IMR-90 (cell line): ENCODE data around the gene FUT7. TPM values are rescaled to one million over a fixed set of nuclear protein-coding genes. Genes with fewer than 3 reads are reported as not detected.

Experiments used
- ATAC-seq: fragments of 200-7000 bp; cut with Tn5 transposase; 2 replicates; pipeline ENCODE4 v1.9.1; 2020; ENCODE audit warnings: low read depth, mild to moderate bottlenecking, moderate library complexity
- BruUV-seq: library from RNA; stranded (reverse); fragments of 400-500 nt; replicated peaks from 2 replicates; lab custom pipeline; 2021; lab: Mats Ljungman, UMichigan
- CTCF ChIA-PET: fragments of 300-600 bp; formaldehyde crosslinking; extraction: SDS; loops from one replicate; lab custom pipeline; 2021; ENCODE audit warnings: antibody characterized with exemption; lab: Yijun Ruan, JAX
- POLR2A ChIA-PET: fragments of 300-600 bp; sonication (Branson Sonifier 250); formaldehyde crosslinking; loops from one replicate; lab custom pipeline; 2022; ENCODE audit warnings: antibody characterized with exemption; ENCODE audit not compliant: unreplicated experiment; lab: Charles Lee
- DNase-seq: peaks from one replicate; pipeline ENCODE4 v3.0.0; 2013
- H2AFZ ChIP-seq: replicated peaks from 2 replicates; pipeline ENCODE3; 2013; ENCODE audit warnings: low read length, mild to moderate bottlenecking; ENCODE audit not compliant: poor library complexity
- H2AK5ac ChIP-seq: 2 replicates; pipeline ENCODE4 v1.6.1; 2013; ENCODE audit warnings: low read depth, low read length, inconsistent platforms
- H2AK9ac ChIP-seq: replicated peaks from 2 replicates; pipeline ENCODE3; 2013; ENCODE audit warnings: mild to moderate bottlenecking, low read depth, low read length, moderate library complexity; ENCODE audit not compliant: poor library complexity
- H2BK120ac ChIP-seq: 2 replicates; pipeline ENCODE4 v1.6.1; 2013; ENCODE audit warnings: low read depth, low read length, inconsistent platforms
- H2BK15ac ChIP-seq: 3 replicates; pipeline ENCODE4 v1.6.1; 2013; ENCODE audit warnings: low read depth, low read length, inconsistent platforms
- H2BK20ac ChIP-seq: 2 replicates; pipeline ENCODE4 v1.6.1; 2013; ENCODE audit warnings: low read depth, mild to moderate bottlenecking, inconsistent platforms, low read length, moderate library complexity
- H2BK5ac ChIP-seq: 2 replicates; pipeline ENCODE4 v1.6.1; 2013; ENCODE audit warnings: mild to moderate bottlenecking, low read depth, low read length, inconsistent platforms; ENCODE audit not compliant: poor library complexity, severe bottlenecking
- H3K14ac ChIP-seq: replicated peaks from 2 replicates; pipeline ENCODE4 v1.6.1; 2013; ENCODE audit warnings: low read depth, low read length, inconsistent platforms
- H3K18ac ChIP-seq: 2 replicates; pipeline ENCODE4 v1.6.1; 2013; ENCODE audit warnings: low read depth, low read length, control low read depth
- H3K23ac ChIP-seq: 2 replicates; pipeline ENCODE4 v1.6.1; 2013; ENCODE audit warnings: low read depth, low read length, inconsistent platforms
- H3K27ac ChIP-seq: 2 replicates; pipeline ENCODE4 v1.5.1; 2013; ENCODE audit warnings: mild to moderate bottlenecking, control low read depth, low read length; ENCODE audit not compliant: insufficient read depth
- H3K27me3 ChIP-seq: 2 replicates; pipeline ENCODE4 v1.6.1; 2013; ENCODE audit warnings: low read length; ENCODE audit not compliant: control insufficient read depth, insufficient read depth
- H3K36me3 ChIP-seq: 2 replicates; pipeline ENCODE4 v1.6.1; 2013; ENCODE audit warnings: low read length, mixed read lengths; ENCODE audit not compliant: control insufficient read depth, insufficient read depth
- H3K4ac ChIP-seq: 2 replicates; pipeline ENCODE4 v1.6.1; 2013; ENCODE audit warnings: low read depth, low read length, inconsistent platforms
- H3K4me1 ChIP-seq: 2 replicates; pipeline ENCODE4 v1.6.1; 2013; ENCODE audit warnings: low read length, mixed read lengths; ENCODE audit not compliant: control insufficient read depth, insufficient read depth
- H3K4me2 ChIP-seq: 2 replicates; pipeline ENCODE4 v1.6.1; 2013; ENCODE audit warnings: low read depth, mild to moderate bottlenecking, control low read depth, low read length, moderate library complexity
- H3K4me3 ChIP-seq: 2 replicates; pipeline ENCODE4 v1.5.1; 2013; ENCODE audit warnings: low read depth, mild to moderate bottlenecking, control low read depth, low read length, moderate library complexity; ENCODE audit not compliant: insufficient read depth
- H3K56ac ChIP-seq: 2 replicates; pipeline ENCODE4 v1.6.1; 2013; ENCODE audit warnings: low read length, inconsistent platforms; ENCODE audit not compliant: insufficient read depth; ENCODE audit errors: extremely low read depth
- H3K79me1 ChIP-seq, 2 experiments: 2 replicates each; pipeline ENCODE4 v1.6.1; 2013; ENCODE audit warnings: low read length in 2 of 2, inconsistent platforms in 1 of 2, low read depth in 1 of 2
- H3K9ac ChIP-seq: 2 replicates; pipeline ENCODE4 v1.6.1; 2013; ENCODE audit warnings: low read depth, low read length, control low read depth
- H3K9me1 ChIP-seq: 2 replicates; pipeline ENCODE4 v1.6.1; 2013; ENCODE audit warnings: low read length, inconsistent platforms; ENCODE audit not compliant: insufficient read depth
- H3K9me3 ChIP-seq: 2 replicates; pipeline ENCODE4 v1.6.1; 2013; ENCODE audit warnings: low read length; ENCODE audit not compliant: control insufficient read depth, insufficient read depth
- H4K20me1 ChIP-seq: 2 replicates; pipeline ENCODE4 v1.6.1; 2013; ENCODE audit warnings: low read length, inconsistent platforms; ENCODE audit not compliant: insufficient read depth
- H4K5ac ChIP-seq: 2 replicates; pipeline ENCODE4 v1.6.1; 2013; ENCODE audit warnings: mild to moderate bottlenecking, low read depth, low read length, control low read depth
- H4K8ac ChIP-seq, 2 experiments: 2 replicates each; pipeline ENCODE4 v1.6.1; 2013; ENCODE audit warnings: low read depth in 2 of 2, low read length in 2 of 2, control low read depth in 1 of 2, inconsistent platforms in 1 of 2
- H4K91ac ChIP-seq: 2 replicates; pipeline ENCODE4 v1.6.1; 2013; ENCODE audit warnings: low read depth, low read length, inconsistent platforms; ENCODE audit not compliant: insufficient read depth
- BHLHE40 ChIP-seq: fragments of 150-350 bp; IDR thresholded peaks from 2 replicates; pipeline ENCODE4 v1.6.1; 2016; ENCODE audit warnings: mild to moderate bottlenecking, low read depth, low read length
- CEBPB ChIP-seq: IDR thresholded peaks from 2 replicates; pipeline ENCODE4 v1.6.1; 2012; ENCODE audit warnings: low read depth, low read length, improper control_type of control experiment
- CHD1 ChIP-seq: IDR thresholded peaks from 2 replicates; pipeline ENCODE4 v1.6.1; 2012; ENCODE audit warnings: low read depth, low read length, improper control_type of control experiment
- FOS ChIP-seq: fragments of 150-350 bp; IDR thresholded peaks from 2 replicates; pipeline ENCODE4 v1.6.1; 2016; ENCODE audit warnings: low read depth, low read length
- MAFK ChIP-seq: IDR thresholded peaks from 2 replicates; pipeline ENCODE4 v1.6.1; 2012; ENCODE audit warnings: low read depth, low read length, improper control_type of control experiment
- MAZ ChIP-seq: IDR thresholded peaks from 2 replicates; pipeline ENCODE4 v1.6.1; 2012; ENCODE audit warnings: low read depth, mild to moderate bottlenecking, low read length, improper control_type of control experiment, moderate library complexity, borderline replicate concordance
- MXI1 ChIP-seq: IDR thresholded peaks from 2 replicates; pipeline ENCODE4 v1.6.1; 2012; ENCODE audit warnings: low read depth, mild to moderate bottlenecking, low read length, moderate library complexity, borderline replicate concordance
- NFE2L2 ChIP-seq: fragments of 150-350 bp; IDR thresholded peaks from 2 replicates; pipeline ENCODE4 v1.6.1; 2016; ENCODE audit warnings: low read depth, mild to moderate bottlenecking, low read length
- RCOR1 ChIP-seq: IDR thresholded peaks from 2 replicates; pipeline ENCODE4 v1.6.1; 2012; ENCODE audit warnings: mild to moderate bottlenecking, low read length, improper control_type of control experiment; ENCODE audit not compliant: insufficient replicate concordance
- RFX5 ChIP-seq: IDR thresholded peaks from 2 replicates; pipeline ENCODE4 v1.8.0; 2012; ENCODE audit warnings: low read depth, mild to moderate bottlenecking, low read length, moderate library complexity
- WGBS, 2 experiments: methylation state at CpG; one replicate each; pipeline versions ENCODE4 v1.1.5 to v1.1.7; 2013; ENCODE audit warnings: missing lambda C conversion rate in 2 of 2; ENCODE audit not compliant: insufficient read length in 1 of 2; ENCODE audit errors: extremely low coverage in 2 of 2; 5-methylcytosine and 5-hydroxymethylcytosine counted together
- dilution Hi-C: fragments of 300-500 bp; cut with HindIII; formaldehyde crosslinking; loops from one replicate; pipeline ENCODE4 v1.14.3; 2018; ENCODE audit warnings: low sequenced_read_pairs; ENCODE audit not compliant: unreplicated experiment
- in situ Hi-C: fragments of 300-500 bp; cut with MboI; formaldehyde crosslinking; loops from 3 replicates; pipeline ENCODE4 v1.14.3; 2019; ENCODE audit warnings: low sequenced_read_pairs, inconsistent platforms, mixed read lengths
- intact Hi-C: fragments of 100-400 bp; cut with micrococcal nuclease; formaldehyde crosslinking; loops from 2 replicates; pipeline ENCODE4 v1.10.0; 2022
- polyA plus RNA-seq, 3 experiments: library from polyadenylated mRNA; depleted of rRNA; stranded (reverse); fragments of >200 nt; gene quantifications; 2 replicates each; pipeline ENCODE4 v1.2.3, GENCODE V29; 2012; ENCODE audit warnings: low replicate concordance in 1 of 3
- total RNA-seq: library from RNA; depleted of rRNA; stranded (reverse); fragments of >200 nt; gene quantifications from 2 replicates; pipeline ENCODE4 v1.2.3, GENCODE V29; 2012
- TF ChIP-seq, protein P1 (sequence below): conservative IDR thresholded peaks from 2 replicates; pipeline ENCODE4 v1.5.1; 2012; ENCODE audit warnings: mild to moderate bottlenecking, low read depth, low read length, improper control_type of control experiment
- TF ChIP-seq, protein P2 (sequence below): fragments of 150-350 bp; IDR thresholded peaks from 2 replicates; pipeline ENCODE4 v1.6.1; 2016; ENCODE audit warnings: low read depth, mild to moderate bottlenecking, low read length, moderate library complexity, borderline replicate concordance

The FUT7 gene
- total and polyA plus RNA-seq, 2 of the 4 experiments (the other 2 are of a cell fraction) = not detected

DNA sequence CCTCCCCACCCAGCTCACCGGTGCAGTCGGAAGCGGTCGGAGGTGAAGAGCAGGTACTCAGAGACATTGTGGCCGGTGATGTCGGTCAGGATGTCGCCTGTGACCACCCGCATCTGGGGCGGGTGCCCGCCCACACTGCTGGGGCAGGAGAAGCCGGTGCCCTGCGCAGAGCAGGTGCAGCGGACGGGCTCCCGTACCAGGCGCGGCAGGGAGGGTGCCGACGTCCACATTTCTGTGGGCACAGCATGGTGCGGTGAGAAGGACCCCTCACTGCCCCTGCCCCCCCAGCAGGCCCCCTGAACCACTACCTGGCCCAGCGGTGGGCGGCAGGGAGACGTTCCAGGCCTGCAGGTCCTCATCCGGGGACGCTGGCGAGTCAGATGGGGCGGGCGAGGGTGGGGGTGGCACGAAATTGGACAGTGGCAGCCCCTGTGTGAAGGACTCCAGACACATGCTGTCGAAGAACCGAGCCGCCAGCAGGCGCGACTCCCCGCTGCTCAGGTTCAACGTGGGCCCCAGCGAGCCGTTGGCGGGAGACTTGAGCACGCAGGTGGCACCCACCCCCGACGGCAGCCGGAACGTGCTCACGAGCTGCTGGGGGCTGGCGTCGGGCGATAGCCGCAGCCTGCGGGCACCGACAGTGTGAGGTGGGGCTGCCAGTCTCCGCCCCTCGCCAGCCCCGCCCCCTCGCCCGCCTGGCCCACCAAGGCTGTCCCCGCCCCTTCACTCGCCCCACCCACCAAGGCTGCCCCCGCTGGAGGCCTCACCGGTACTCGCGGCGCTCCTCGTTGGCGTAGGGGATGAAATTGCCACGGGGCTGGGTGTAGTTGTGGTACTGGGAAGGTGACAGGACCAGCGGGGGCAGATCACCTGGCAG is 19.0 kb downstream of the FUT7 start (continued):
- no peak for TF ChIP-seq RCOR1

DNA sequence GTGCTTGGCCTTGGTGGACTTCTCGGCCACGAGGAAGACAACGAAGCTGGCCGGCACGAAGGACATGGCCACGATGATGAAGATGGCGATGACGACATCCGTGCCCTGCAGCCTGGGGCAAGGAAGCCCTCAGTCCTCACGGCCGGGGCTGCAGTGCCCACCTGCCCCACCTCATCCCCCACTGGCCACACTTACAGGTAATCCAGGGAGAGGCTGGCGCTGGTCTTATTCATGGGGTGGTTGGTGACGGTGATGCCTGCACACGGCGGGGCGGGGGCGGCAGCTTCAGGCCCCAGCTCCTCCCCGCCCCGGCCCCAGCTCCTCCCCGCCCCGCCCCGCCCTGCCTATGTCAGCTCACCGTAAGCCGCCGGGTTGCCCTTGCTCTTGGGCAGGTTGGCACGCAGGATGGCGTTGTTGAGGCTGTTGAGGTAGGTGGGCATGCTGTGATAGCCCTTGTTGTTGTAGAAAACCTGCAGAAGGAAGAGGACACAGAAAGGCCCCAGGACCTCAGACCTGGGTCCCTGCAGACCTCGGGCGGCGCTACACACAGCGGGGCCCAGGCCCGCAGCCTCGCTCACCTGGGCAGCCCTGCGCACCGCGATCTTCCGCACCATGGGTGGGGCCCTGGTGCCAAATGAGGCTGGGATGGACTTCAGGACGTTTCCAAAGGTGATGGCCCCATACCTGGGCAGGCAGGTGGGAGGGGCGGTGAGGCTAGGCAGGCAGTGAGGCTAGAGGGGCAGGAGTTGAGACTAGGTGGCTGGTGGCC is 19.8 kb downstream of the FUT7 start:
- DNase-seq (no peak), ATAC-seq (no peak)
- H3K27me3 ChIP-seq = no peaks in the 10 kb centered on the region
- 98% methylated on average over 10 of the region's 39 CpGs; no CpG with 5 or more reads in 1 of the 2 experiments for WGBS, 2 experiments
- H3K79me1 ChIP-seq = no peaks in the 10 kb centered on the region
- H2BK20ac ChIP-seq = no peak overlapping the region
- intact Hi-C loops (no loop called here), in situ Hi-C loops (no loop called here), dilution Hi-C loops (no loop called here)
- no peak overlapping the region for H2AK5ac ChIP-seq
- H3K4me3 ChIP-seq = no peak overlapping the region
- no peak overlapping the region for H2AK9ac ChIP-seq
- H3K9me1 ChIP-seq = no peaks in the 10 kb centered on the region
- H3K4me1 ChIP-seq = peaks cover 7% of the 10 kb centered on the region
- H3K36me3 ChIP-seq = peaks cover 40% of the 10 kb centered on the region
- H2BK120ac ChIP-seq = no peak overlapping the region
- BruUV-seq = no TSS peak
- no peak overlapping the region for H4K91ac ChIP-seq
- CTCF ChIA-PET = no interaction called here
- no peak overlapping the region for H3K4me2 ChIP-seq
- no peak overlapping the region for H3K27ac ChIP-seq
- H3K18ac ChIP-seq = no peak overlapping the region
- H4K8ac ChIP-seq = no peak overlapping the region
- H3K9ac ChIP-seq = no peak overlapping the region
- H4K5ac ChIP-seq = no peak overlapping the region
- H2AFZ ChIP-seq = no peak overlapping the region
- H3K4ac ChIP-seq = no peak overlapping the region
- H3K23ac ChIP-seq = no peak overlapping the region
- H2BK15ac ChIP-seq = no peak overlapping the region
- POLR2A ChIA-PET = no interaction called here
- H3K9me3 ChIP-seq = no peaks in the 10 kb centered on the region
- no peak overlapping the region for H2BK5ac ChIP-seq
- H4K20me1 ChIP-seq = no peaks in the 10 kb centered on the region; the same call in 1 of the 2 replicates
- H3K14ac ChIP-seq = no peak overlapping the region
- no peak overlapping the region for H3K56ac ChIP-seq
- TF ChIP-seq MXI1 = no peak
- TF ChIP-seq, protein P1, sequence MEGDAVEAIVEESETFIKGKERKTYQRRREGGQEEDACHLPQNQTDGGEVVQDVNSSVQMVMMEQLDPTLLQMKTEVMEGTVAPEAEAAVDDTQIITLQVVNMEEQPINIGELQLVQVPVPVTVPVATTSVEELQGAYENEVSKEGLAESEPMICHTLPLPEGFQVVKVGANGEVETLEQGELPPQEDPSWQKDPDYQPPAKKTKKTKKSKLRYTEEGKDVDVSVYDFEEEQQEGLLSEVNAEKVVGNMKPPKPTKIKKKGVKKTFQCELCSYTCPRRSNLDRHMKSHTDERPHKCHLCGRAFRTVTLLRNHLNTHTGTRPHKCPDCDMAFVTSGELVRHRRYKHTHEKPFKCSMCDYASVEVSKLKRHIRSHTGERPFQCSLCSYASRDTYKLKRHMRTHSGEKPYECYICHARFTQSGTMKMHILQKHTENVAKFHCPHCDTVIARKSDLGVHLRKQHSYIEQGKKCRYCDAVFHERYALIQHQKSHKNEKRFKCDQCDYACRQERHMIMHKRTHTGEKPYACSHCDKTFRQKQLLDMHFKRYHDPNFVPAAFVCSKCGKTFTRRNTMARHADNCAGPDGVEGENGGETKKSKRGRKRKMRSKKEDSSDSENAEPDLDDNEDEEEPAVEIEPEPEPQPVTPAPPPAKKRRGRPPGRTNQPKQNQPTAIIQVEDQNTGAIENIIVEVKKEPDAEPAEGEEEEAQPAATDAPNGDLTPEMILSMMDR = no peak
- no peak for TF ChIP-seq BHLHE40
- no peak for TF ChIP-seq FOS
- no peak for TF ChIP-seq MAFK
- no peak for TF ChIP-seq CHD1
- no peak for TF ChIP-seq NFE2L2
- no peak for TF ChIP-seq RFX5
- TF ChIP-seq, protein P2, sequence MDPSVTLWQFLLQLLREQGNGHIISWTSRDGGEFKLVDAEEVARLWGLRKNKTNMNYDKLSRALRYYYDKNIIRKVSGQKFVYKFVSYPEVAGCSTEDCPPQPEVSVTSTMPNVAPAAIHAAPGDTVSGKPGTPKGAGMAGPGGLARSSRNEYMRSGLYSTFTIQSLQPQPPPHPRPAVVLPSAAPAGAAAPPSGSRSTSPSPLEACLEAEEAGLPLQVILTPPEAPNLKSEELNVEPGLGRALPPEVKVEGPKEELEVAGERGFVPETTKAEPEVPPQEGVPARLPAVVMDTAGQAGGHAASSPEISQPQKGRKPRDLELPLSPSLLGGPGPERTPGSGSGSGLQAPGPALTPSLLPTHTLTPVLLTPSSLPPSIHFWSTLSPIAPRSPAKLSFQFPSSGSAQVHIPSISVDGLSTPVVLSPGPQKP = no peak
- no peak for TF ChIP-seq MAZ
- TF ChIP-seq CEBPB = no peak
